Measurements from ENCODE around the gene MPO.

DNA sequence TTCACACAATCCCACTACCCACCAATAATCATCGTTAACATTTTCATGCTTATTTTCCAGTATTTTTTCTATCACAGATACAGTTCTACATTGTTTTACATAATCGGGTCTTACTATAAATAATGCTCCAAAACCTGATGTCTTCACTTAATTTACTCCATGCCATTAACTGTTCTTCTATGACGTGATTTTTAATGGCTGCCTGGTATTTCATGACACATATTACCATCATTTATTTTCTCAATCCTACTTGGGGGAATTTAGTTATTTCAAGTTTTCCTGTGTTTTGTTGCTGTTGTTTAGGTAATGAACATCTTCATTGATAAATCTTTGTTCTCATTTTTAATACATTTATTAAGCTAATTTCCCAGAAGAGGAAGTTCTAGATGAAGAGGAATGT, 27.7 kb downstream of the MPO start:
- TF ChIP-seq, protein P1, sequence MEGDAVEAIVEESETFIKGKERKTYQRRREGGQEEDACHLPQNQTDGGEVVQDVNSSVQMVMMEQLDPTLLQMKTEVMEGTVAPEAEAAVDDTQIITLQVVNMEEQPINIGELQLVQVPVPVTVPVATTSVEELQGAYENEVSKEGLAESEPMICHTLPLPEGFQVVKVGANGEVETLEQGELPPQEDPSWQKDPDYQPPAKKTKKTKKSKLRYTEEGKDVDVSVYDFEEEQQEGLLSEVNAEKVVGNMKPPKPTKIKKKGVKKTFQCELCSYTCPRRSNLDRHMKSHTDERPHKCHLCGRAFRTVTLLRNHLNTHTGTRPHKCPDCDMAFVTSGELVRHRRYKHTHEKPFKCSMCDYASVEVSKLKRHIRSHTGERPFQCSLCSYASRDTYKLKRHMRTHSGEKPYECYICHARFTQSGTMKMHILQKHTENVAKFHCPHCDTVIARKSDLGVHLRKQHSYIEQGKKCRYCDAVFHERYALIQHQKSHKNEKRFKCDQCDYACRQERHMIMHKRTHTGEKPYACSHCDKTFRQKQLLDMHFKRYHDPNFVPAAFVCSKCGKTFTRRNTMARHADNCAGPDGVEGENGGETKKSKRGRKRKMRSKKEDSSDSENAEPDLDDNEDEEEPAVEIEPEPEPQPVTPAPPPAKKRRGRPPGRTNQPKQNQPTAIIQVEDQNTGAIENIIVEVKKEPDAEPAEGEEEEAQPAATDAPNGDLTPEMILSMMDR (IDR thresholded peaks at IDR 0.05; ENCODE audit: control extremely low read depth in 1 of 3, insufficient read depth in 1 of 3, low read depth in 1 of 3, low read length in 3 of 3), result no peak
- TF ChIP-seq RAD21 (IDR thresholded peaks at IDR 0.05 in 1 of 2, conservative IDR thresholded peaks at IDR 0.05 in 1 of 2; ENCODE audit: low read depth in 2 of 2, low read length in 2 of 2), result no peak
- TF ChIP-seq JUN (IDR thresholded peaks at IDR 0.05; ENCODE audit: low read depth, low read length), result no peak
